H1 (cell line): ENCODE results near the gene CHD1. TPM values are rescaled to one million over a fixed set of nuclear protein-coding genes. Genes with fewer than 3 reads are reported as not detected.

Source experiments
- CHD7 ChIP-seq: fragments of 300-600 bp; sonication (generic); IDR thresholded peaks from 2 replicates; pipeline ENCODE4 v1.7.1; 2012; ENCODE audit warnings: low read length, moderate library complexity, mild to moderate bottlenecking, inconsistent platforms; ENCODE audit not compliant: insufficient replicate concordance
- EZH2 ChIP-seq: fragments of 200-600 bp; sonication (generic); IDR thresholded peaks from 2 replicates; pipeline ENCODE4 v1.7.1; 2012; ENCODE audit warnings: low read depth, mild to moderate bottlenecking, moderate library complexity, low read length, inconsistent platforms; ENCODE audit not compliant: severe bottlenecking
- SIN3A ChIP-seq, 2 experiments: IDR thresholded peaks in 1 of 2; conservative IDR thresholded peaks in 1 of 2; 2 replicates each; pipeline ENCODE4 v1.6.1; 2011 to 2012; ENCODE audit warnings: low read length in 2 of 2, improper control_type of control experiment in 1 of 2, low read depth in 1 of 2, mild to moderate bottlenecking in 1 of 2
- polyA plus RNA-seq, 7 experiments: library from polyadenylated mRNA; depleted of rRNA in 3 of 7; stranded (reverse) in 5 of 7; unstranded in 2 of 7; fragments of >200 nt in 5 of 7; fragments of 200-250 nt in 2 of 7; gene quantifications; 1 replicate in 5 of 7; 2 replicates in 1 of 7; 4 replicates in 1 of 7; pipeline versions ENCODE4 v1.2.1 to v1.2.3, GENCODE V29; 2011 to 2013; ENCODE audit warnings: missing spikeins in 2 of 7, mixed read lengths in 2 of 7
- total RNA-seq: library from RNA; stranded (reverse); fragmentation: NEBNext Ultra II Directional; extraction: Animal tissue kit (Norgen Biotek cat#: 25700); gene quantifications from 2 replicates; pipeline ENCODE4 v1.2.1, GENCODE V29; 2021

CHD1 gene
- total and polyA plus RNA-seq, 2 of the 8 experiments (the other 6 are each of a cell fraction or from before 2014, with no cell fraction given): 15.6 to 53.0 TPM

DNA sequence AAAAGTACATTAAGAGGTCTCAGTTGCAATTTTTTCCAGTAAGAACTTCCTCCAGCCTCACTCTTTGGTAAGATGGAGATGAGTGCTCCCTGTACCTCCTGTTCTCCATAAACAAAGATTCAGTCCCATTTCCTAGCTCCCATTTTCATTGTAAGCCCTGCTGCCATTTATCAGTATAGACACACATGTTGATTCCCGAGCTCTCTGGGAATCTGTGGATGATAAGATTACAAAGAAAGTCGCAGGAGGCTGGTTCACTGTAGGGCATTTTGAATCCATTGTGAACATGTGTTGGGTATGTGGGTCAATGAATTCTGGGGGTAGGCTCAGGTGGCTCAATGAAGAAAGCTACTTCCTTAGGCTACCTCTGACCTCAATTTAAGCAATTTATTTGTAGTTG, 118.6 kb downstream of the CHD1 start (continued):
- no peak for TF ChIP-seq CHD7
- TF ChIP-seq SIN3A (conservative IDR thresholded peaks at IDR 0.05 in 1 of 2, IDR thresholded peaks at IDR 0.05 in 1 of 2; ENCODE audit: low read depth in 1 of 2, low read length in 2 of 2): no peak
- no peak for TF ChIP-seq EZH2
- TF ChIP-seq, all 59 proteins: peak for 0
